KOPT-K1 (cell line): ENCODE data around the gene SPINT2.
"Not testable (repeated sequence)": the region's sequence is repeated elsewhere in the genome, so short reads cannot be mapped to it uniquely, and the experiment has no call there.

Experiments
- H3K27ac ChIP-seq: fragments of 200-600 bp; sonication (generic); 2 replicates; pipeline ENCODE4 v1.5.1; 2016; ENCODE audit warnings: antibody characterized with exemption, mild to moderate bottlenecking, low read depth, low read length; ENCODE audit not compliant: poor library complexity, severe bottlenecking
- H3K36me3 ChIP-seq: fragments of 200-600 bp; sonication (generic); 2 replicates; pipeline ENCODE4 v1.5.1; 2017; ENCODE audit warnings: antibody characterized with exemption, mild to moderate bottlenecking, low read length, moderate library complexity; ENCODE audit not compliant: insufficient read depth
- H3K9me3 ChIP-seq: fragments of 200-600 bp; sonication (generic); 2 replicates; pipeline ENCODE4 v1.5.1; 2017; ENCODE audit warnings: antibody characterized with exemption, low read length, mild to moderate bottlenecking; ENCODE audit not compliant: insufficient read depth, poor library complexity, severe bottlenecking

The SPINT2 gene

DNA sequence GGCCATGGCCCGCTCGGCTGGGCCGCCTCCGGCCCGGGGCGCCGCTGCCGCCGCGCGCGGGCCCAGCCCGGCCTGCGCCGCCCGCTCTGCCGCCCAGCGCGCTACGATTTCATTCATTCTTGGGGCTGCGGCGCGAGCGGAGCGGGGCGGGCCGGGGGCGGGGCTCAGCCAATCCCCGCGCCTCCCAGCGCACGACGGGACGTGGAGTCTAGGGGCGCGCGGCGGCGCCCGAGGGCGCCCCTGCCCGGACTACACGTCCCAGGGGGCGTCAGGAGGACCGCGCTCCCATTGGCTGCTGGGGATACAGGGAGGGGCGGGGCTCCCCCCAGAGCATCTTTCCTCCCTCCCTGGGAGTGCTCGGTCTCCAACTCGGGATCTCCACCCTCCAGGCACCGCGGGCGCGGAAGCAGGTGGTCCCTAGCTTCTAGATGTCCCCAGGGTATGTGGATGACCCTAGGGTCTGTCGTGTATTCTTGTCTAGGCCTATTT is 34.7 kb upstream of the SPINT2 start:
- no peak overlapping the region for H3K27ac ChIP-seq
- no peaks in the 10 kb centered on the region for H3K36me3 ChIP-seq
- H3K9me3 ChIP-seq, result no peaks in the 10 kb centered on the region

DNA sequence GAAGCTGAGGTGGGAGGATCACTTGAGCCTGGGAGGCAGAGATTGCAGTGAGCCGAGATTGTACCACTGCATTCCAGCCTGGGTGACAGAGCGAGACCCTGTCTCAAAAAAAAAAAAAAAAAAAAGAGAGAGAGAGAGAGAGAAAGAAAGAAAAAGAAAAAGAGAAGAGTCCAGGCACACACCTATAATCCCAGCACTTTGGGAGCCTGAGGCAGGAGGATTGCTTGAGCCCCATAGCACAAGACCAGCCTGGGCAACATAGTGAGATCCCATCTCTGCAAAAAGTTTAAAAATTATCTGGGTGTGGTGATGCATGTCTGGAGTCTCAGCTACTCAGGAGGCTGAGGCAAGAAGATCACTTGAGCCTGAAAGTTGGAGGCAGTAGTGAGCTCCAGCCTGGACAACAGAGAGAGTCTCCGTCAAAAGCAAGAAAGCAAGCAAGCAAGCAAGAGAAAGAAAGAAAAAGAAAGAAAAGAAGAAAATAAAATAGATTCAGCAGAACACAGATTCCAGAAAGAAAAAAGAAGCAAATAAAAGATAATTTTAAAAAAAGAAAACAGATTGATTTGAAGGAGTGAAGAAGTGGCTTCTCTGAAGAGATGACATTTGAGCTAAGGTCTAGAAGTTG is 33.8 kb upstream of the SPINT2 start:
- H3K27ac ChIP-seq, H3K9me3 ChIP-seq, H3K36me3 ChIP-seq: not testable (repeated sequence)

- Histone ChIP-seq H3K36me3 (no peaks in the 10 kb centered on the region), H3K27ac (no peak overlapping the region), H3K9me3 (no peaks in the 10 kb centered on the region)
Observed at GRCh38 chr19:38231918-38232317, 32.5 kb upstream of the SPINT2 start.

GRCh38 chr19:38233740-38234251 is 30.6 kb upstream of the SPINT2 start:
- Histone ChIP-seq H3K9me3 (no peaks in the 10 kb centered on the region), H3K36me3 (no peaks in the 10 kb centered on the region), H3K27ac (no peak overlapping the region)

- no peak overlapping the region for H3K27ac ChIP-seq
- no peaks in the 10 kb centered on the region for H3K36me3 ChIP-seq
- no peaks in the 10 kb centered on the region for H3K9me3 ChIP-seq
Observed at GRCh38 chr19:38234615-38235014, 29.8 kb upstream of the SPINT2 start.

DNA sequence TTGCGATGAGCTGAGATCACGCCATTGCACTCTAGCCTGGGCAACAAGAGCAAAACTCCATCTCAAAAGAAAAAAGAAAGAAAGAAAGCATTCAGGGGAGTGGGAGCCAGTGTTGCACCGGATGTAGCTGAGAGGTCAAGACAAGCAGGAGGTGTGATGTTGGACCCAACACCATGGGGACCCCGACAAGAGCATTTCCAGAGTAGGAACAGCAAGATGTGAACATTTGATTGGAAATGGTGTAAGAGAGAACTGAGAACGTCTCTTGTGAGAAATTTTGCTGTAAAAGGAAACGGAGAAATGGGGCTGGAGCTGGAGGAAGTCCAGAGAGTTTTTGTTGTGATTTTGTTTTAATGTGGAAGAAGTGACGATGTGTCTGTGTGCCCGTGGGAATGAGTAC is 24.6 kb upstream of the SPINT2 start:
- Histone ChIP-seq H3K27ac (no peak overlapping the region), H3K36me3 (no peaks in the 10 kb centered on the region)

GRCh38 chr19:38243279-38243673 is 21.1 kb upstream of the SPINT2 start:
- Histone ChIP-seq H3K36me3 (no peaks in the 10 kb centered on the region), H3K27ac (no peak overlapping the region), H3K9me3 (no peaks in the 10 kb centered on the region)

More for the DNA sequence above, 24.6 kb upstream of the SPINT2 start:
- no peaks in the 10 kb centered on the region for H3K9me3 ChIP-seq

DNA sequence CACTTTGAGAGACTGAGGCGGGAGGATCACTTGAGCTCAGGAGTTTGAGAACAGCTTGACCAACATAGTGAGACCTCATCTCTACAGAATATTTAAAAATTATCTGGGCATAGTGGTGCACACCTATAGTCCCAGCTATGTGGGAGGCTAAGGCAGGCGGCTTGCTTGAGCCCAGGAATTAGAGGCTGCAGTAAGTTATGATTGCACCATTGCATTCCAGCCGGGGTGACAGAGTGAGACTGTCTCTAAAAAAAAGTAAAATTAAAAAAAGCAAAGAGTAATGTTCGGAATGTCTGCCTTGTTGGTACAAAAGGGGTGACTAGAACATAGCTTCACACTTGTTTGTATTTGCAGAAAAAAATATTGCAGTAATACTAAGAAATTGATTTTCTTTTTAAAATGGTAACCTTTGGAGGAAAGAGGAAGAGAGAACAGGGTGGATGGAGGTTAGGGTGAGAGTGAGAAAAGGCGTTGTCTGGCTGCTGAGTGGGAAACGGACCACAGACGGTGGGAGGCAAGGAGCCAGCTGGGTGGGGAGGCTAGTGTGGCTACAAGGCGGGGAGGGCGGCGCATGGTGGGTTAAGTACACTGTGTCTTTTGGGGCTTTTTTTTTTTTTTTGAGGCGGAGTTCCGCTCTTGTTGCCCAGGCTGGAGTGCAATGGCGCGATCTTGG is 18.4 kb upstream of the SPINT2 start:
- H3K27ac ChIP-seq, result no peak overlapping the region
- no peaks in the 10 kb centered on the region for H3K9me3 ChIP-seq
- H3K36me3 ChIP-seq, result no peaks in the 10 kb centered on the region

DNA sequence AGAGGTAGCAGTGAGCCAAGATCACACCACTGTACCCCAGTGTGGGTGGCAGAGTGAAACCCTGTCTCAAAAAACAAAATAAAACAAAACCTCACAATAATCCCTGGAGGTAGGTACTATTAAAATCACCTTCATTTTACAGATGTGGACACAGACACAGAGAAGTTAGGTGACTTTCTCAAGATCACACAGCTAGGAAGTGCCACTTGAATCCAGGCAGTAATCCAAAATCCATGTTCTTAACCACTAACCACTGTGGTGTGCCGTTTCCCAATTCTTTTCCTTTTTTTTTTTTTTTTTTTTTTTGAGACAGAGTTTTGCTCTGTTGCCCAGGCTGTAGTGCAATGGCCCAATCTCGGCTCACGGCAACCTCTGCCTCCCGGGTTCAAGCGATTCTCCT is 17.2 kb upstream of the SPINT2 start:
- Histone ChIP-seq H3K9me3 (no peaks in the 10 kb centered on the region), H3K27ac (no peak overlapping the region), H3K36me3 (no peaks in the 10 kb centered on the region)

DNA sequence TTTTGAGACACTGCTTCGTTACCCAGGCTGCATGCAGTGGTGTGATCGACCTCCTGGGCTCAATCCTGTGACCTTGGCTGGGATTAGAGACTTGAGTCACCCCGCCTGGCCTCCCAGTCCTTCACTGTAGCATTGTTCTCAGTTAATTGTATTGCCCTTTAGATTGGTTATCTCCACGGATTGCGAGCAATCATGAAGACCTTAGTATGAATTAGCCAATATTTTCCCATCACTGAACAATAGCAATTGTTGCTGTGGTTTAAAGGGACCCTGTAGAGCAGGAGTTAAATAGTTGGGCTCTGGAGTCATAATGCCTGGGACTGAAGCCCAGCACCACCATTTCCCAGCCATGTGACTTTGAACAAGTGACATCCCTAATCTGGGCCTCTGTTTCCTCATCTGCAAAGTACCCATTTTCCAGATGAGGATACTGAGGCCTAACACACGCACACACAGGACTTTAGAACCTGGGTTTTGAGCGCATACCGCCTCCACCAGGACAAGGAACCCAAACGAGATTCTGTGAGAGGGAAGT is 16.6 kb upstream of the SPINT2 start:
- no peak overlapping the region for H3K27ac ChIP-seq
- H3K36me3 ChIP-seq, result no peaks in the 10 kb centered on the region
- no peaks in the 10 kb centered on the region for H3K9me3 ChIP-seq

- no peaks in the 10 kb centered on the region for H3K9me3 ChIP-seq
- no peak overlapping the region for H3K27ac ChIP-seq
- H3K36me3 ChIP-seq, result no peaks in the 10 kb centered on the region
Observed at GRCh38 chr19:38248421-38248820, 16.0 kb upstream of the SPINT2 start.

DNA sequence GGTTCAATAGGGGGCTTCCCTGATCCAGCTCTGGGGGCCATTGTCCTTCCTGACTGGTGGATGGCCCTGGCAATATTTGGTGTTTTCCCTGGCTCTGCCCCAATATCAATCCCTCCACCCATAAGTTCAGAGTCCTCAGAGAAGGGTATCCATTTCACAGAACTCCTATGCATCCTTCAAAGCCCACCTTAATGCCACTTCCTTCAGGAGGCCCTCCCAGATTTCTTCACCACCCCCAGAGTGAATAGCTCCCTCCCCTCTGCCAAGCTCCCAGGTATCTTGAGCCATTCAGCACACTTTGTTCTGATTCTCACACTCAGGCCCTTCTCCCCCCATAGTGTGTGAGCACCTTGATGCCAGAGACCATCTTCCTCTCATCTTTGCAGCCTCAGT is 13.9 kb upstream of the SPINT2 start:
- no peaks in the 10 kb centered on the region for H3K9me3 ChIP-seq
- H3K36me3 ChIP-seq, result no peaks in the 10 kb centered on the region
- H3K27ac ChIP-seq, result no peak overlapping the region

GRCh38 chr19:38250821-38251563 is 13.4 kb upstream of the SPINT2 start:
- no peak overlapping the region for H3K27ac ChIP-seq
- no peaks in the 10 kb centered on the region for H3K36me3 ChIP-seq
- no peaks in the 10 kb centered on the region for H3K9me3 ChIP-seq

DNA sequence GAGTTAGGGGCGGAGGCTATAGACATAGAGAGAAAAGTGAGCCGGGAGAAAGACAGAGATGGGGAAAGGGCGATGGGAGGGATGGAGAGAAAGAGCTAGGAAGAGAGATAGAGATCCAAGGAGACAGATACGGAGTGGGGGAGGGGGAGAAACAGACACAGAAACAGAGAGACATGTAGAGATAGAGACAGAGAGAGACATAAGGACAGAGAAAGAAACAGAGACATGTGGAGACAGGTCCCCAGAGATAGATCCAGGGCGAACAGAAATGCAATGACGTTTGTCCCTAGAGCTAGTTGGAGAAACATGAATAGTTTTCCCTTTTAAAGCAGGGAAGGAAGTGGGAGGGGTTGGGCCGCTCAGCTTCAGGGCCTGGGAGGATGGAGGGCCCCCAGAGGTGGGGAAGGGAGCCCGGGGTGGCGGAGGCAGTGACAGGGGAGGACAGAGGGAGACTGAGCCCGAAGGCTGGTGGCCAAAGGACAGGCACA is 12.8 kb upstream of the SPINT2 start:
- no peaks in the 10 kb centered on the region for H3K36me3 ChIP-seq
- no peak overlapping the region for H3K27ac ChIP-seq
- no peaks in the 10 kb centered on the region for H3K9me3 ChIP-seq

GRCh38 chr19:38252385-38252784 is 12.0 kb upstream of the SPINT2 start:
- no peaks in the 10 kb centered on the region for H3K9me3 ChIP-seq
- H3K27ac ChIP-seq, result no peak overlapping the region
- H3K36me3 ChIP-seq, result no peaks in the 10 kb centered on the region
